GM12873 (cell line): ENCODE measurements around the gene ANP32A.

Source experiments
- CTCF ChIP-seq: IDR thresholded peaks from 2 replicates; pipeline ENCODE4 v1.5.1; 2012; ENCODE audit warnings: low read depth, mild to moderate bottlenecking, moderate library complexity, low read length, control low read depth; ENCODE audit not compliant: insufficient read depth; ENCODE audit errors: missing control alignments

ANP32A gene

DNA sequence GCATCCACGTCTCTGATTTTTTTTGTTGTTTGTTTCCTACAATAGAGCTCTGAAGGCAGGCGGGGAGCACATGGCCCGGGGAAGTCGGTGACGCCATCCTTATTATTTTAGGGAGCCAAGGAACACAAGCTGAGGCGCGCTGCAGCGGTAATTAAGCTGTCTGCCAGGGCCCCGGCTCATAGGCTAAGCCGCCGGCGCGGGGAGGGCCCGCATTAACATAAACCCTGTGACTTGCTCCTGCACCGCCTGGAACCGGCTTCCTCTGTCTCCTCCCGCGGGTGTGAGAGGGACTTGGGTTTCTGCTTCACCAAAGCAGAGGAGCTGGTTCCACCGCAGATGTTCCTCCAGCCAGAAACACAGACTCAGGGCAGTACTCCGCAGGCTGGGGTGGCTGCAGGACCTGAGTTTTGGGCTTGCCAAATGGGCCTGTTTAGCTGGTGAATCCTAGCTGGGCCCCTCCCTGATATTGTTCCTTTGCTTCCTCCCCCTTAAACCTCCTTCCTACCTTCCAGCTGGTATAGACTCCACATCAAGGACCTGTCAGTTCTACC is 25.3 kb downstream of the ANP32A start:
- no peak for TF ChIP-seq CTCF

DNA sequence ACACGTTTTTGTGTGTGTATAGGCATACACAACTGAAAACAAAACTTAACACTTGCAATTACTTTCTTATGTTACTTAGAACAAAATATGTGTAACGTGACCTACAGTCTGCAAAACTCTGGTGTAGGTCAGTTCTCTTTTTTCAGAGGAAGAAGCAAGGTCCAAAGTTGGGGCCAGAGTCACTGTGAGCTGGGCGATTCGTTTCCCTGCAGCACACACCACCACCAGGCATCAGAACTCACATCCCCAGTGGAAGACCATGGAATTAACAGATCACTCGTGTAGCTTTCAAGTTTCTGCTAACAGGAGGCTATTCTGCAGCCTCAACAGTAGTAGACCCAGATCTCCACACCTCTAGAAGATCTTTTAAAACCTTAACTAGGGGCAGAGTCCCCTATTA is 25.8 kb downstream of the ANP32A start:
- no peak for TF ChIP-seq CTCF

DNA sequence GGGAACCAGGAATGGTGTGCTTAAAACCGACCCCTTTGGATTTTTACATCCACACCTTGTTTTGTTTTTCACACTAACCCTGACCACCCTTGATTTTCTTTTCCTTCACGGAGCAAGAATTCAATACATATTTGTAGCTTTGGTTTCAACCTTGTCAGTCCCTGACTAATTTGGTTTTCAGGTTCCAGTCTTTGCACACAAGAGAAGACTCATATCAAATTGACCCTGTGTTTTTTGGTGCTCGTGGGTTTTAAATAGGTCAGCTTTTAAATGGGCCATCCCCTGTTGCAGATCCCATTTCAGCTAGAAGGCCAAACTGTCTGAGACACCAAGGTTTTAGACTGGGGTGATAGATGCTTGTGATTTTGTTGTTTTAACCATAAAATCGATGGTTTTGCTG is 26.4 kb downstream of the ANP32A start:
- no peak for TF ChIP-seq CTCF

- TF ChIP-seq CTCF, result no peak
Measured at GRCh38 chr15:68793776-68794175, 26.9 kb downstream of the ANP32A start.

DNA sequence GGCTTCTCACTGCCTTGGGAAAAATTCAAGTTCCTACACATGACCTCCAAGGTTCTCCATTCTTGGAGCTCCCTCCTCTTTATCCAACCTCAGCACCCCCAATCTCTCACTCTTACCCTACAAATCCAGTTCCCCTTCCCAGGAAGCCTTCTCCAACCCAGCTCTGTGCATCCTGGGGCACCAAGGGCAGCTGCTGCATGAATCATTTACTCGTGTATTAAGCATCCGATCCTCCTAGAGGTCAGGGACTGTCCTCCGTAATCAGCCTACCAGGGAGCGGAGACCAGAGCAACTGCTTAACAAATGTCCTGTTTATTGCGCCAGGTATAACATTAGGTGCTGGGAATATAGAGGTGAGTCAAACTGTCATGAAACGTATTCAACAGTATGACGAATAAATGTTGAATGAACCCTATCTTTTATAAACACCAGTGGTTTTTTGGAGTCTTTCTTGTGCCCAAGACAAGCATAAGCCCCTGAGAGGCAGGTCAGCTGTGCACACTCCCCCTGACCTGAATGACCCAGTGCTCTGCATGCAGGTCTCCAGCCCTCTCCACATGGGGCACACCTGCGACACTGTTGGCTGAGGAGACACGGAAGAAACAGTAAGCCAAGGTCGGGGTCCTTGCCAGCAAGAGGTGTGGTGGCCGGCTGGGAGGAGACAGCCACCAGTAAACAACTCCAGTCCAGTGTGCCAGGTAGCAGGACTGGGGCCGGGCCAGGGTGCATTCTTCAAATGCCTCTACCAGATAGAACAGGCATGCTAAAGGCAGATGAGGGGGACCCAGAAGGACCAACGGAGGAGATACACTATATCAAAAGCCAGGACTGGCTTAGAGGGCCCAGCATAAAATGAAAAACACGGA is 27.6 kb downstream of the ANP32A start:
- TF ChIP-seq CTCF, result no peak

GRCh38 chr15:68791431-68792283 is 29.0 kb downstream of the ANP32A start:
- peak; percentile 21 for TF ChIP-seq CTCF

GRCh38 chr15:68790910-68791309 is 29.8 kb downstream of the ANP32A start:
- no peak for TF ChIP-seq CTCF
